Suppressor macrophage treated with lipopolysaccharide for 4 hours (primary cell): ENCODE results near the gene DDAH2.
A peak's percentile ranks its signal among the peaks of the same experiment; 100 is the strongest.

Experiments used
- DNase-seq: peaks from one replicate; pipeline ENCODE4 v3.0.0-alpha.2; 2020

The DDAH2 gene, protein sequence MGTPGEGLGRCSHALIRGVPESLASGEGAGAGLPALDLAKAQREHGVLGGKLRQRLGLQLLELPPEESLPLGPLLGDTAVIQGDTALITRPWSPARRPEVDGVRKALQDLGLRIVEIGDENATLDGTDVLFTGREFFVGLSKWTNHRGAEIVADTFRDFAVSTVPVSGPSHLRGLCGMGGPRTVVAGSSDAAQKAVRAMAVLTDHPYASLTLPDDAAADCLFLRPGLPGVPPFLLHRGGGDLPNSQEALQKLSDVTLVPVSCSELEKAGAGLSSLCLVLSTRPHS

DNA sequence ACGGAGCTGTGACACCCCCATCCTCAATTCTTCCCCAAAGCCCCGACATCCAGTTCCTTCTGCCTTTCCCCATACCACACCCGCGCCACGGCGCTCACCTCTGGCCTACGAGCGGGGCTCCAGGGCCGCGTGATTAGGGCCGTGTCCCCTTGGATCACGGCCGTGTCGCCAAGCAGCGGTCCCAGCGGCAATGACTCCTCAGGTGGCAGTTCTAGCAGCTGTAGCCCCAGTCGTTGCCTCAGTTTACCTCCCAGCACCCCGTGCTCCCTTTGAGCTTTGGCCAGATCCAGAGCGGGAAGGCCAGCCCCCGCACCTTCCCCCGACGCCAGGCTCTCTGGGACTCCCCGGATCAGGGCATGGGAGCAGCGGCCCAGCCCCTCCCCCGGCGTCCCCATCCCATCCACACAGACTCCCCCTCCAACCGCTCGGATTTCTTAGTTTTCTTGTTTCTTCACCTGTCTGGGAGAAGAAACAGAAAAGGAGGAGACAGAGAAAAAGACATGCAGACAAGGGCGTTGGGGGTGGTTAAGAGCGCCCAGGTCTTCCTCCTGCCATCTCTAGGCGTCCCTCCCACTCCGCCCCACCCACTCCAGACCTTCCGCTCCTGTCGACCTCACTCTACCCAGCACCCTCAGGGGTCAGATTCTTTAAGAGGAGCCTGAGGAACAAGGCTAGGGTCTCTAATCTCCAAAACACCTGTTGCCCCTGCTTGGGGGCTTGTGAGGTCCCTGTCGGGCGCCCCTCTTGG, at the start of gene DDAH2:
DDAH2 (minus strand) TSS at position 533 of the 748 bp plus-strand sequence; CDS start at position 395, 138 bp downstream.
- DNase-seq, result no peak

GRCh38 chr6:31778193-31778592, 49.1 kb upstream of the DDAH2 start:
- DNase-seq, result no peak

- DNase-seq, result no peak
Observed at GRCh38 chr6:31777667-31778050, 48.6 kb upstream of the DDAH2 start.

GRCh38 chr6:31776989-31777666, 48.0 kb upstream of the DDAH2 start, which contains the start of gene VWA7:
Gene VWA7, minus strand, starts transcription at chr6:31777328. Its CDS starts 549 bp downstream, at chr6:31776779.
- DNase-seq, result peak; percentile 81

GRCh38 chr6:31776485-31776988, 47.4 kb upstream of the DDAH2 start:
- DNase-seq, result no peak

GRCh38 chr6:31775633-31776484, 46.8 kb upstream of the DDAH2 start:
- no peak for DNase-seq

GRCh38 chr6:31775184-31775583, 46.1 kb upstream of the DDAH2 start:
- no peak for DNase-seq

GRCh38 chr6:31771992-31772358, 42.9 kb upstream of the DDAH2 start:
- DNase-seq, result no peak

DNA sequence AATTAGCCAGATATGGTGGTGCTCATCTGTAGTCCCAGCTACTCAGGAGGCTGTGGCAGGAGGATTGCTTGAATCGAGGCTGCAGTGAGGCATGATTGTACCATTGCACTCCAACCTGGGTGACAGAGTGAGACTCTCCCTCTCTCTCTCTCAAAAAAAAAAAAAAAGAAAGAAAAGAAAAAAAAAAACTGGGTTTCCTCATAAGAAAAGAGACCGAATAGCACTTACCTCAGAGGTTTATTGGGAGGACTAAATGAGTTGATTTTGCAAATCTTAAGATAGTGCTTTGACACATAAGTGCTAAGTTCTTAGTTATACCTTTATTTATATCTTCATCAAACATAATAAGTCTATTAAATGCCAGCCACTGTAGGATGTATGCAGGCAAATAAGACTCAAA, 41.8 kb upstream of the DDAH2 start:
- DNase-seq, result no peak

DNA sequence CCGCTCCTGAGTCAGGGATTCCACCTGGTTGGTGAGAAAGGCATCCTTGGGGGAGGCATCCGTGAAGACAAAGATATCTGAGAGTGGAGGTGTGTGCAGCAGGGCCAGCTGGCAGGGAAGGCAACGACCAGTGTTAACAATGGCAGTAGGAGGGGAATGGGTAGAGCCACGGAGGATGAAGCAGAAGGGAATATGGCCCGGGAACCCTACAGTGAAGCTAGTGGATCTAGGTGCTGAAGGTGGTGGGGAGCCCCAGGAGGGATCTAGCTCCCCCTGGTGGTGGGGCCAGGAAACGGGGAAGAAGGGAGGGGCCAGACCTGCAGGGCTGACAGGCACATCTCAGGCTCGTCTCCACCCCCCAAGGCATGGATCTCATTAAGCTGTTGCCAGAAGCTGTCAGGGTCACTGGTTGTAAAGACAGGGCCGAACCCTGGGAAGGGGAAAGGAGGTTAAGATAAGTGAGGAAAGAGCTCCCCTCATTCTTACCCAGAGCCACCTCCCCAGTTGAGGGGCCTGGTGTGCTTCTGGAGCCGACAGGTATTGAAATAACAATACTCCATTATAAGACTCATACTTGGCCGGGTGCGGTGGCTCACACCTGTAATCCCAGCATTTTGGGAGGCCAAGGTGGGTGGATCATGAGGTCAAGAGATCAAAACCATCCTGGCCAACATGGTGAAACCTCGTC, 40.7 kb upstream of the DDAH2 start:
- peak; percentile 86 for DNase-seq

DNA sequence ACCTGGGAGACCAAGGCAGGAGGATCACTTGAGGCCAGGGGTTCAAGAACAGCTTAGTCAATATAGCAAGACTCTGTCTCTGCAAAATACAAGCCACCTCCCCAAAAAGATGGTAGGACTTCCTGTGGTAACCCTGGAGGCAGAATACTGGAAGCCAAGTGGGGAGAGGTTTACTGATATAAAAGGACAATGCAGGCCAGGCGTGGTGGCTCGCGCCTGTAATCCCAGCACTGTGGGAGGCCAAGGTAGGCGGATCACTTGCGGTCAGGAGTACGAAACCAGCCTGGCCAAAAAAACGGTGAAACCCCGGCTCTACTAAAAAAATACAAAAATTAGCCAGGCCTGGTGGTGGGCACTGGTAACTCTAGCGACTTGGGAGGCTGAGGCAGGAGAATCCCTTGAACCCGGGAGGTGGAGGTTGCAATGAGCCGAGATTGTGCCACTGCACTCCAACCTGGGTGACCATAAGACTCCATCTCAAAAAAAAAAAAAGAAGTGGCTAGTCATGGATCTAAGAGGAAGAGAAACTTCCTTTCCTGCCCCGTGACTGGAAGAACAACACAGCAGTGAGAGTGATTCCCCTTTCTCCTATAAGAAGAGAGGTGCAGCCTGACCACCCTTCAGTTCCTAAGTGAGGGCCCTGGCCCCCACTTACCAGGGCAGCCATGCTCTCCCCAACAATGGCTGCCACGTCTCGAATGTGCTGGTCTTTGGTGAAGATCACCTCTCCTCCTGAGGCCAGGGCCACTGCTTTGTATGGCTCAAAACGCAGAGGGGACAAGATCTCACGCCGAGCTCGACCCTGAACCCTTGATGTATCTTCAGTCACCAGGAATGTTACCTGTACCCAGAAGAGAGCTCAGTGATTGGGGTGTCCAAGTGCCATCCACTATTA, 39.5 kb upstream of the DDAH2 start:
- peak; percentile 84 for DNase-seq

GRCh38 chr6:31767096-31767645, 38.1 kb upstream of the DDAH2 start:
- no peak for DNase-seq

GRCh38 chr6:31765910-31766794, 37.1 kb upstream of the DDAH2 start:
- no peak for DNase-seq

DNA sequence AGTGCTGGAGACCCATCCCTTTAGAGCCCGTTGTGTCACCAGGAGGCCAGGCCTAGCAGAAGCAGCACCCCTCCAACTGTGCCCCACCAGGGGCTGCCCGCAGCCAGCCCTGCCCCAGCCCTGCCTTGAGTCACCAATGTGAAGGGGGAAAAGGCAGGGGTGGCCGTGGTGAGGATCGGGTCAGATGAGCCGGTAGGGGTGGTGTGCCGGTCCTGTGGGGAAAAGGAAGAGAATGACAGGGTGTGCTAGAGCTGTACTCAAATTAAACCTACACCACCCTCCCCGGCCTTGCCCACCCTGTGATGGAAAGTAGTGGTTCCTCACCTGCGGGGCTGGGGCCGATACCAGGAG, 36.4 kb upstream of the DDAH2 start:
- no peak for DNase-seq

DNA sequence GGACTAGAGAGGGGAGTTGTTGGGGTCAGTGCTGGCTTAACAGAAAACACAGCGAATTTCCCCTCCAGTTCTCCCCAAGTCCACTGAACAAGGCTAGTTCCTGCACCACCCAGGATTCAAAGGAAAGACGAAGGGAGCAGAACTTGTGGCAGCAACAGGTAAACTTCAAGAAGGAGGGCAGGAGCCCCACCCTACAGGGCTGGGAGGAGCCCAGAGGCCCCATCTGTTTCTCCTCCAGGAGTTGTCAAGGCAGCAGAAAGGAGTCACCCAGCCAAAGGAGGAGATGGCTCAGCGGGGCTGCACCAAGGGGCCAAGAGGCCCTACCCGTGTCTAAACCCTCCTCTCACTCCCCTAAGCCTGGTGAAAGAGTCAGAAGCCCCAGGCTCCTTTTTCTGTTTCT, 35.1 kb upstream of the DDAH2 start:
- no peak for DNase-seq

DNA sequence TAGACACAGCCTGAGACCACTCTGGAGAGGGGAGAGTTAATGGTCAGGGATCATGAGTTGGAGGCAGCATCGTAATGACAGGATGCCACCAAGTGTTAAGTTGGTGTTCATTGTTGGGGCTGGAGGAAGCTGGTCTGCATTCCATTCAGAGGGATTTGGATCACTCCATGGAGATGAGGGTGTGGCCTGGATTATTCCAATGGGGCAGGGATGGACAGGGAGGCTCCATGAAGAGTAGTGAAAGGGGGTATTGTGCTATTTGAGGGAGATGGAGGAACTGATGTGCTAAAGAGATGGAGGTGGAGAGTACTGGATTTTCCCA, 34.5 kb upstream of the DDAH2 start:
- DNase-seq, result no peak

- DNase-seq, result no peak
Observed at GRCh38 chr6:31762878-31763618, 33.9 kb upstream of the DDAH2 start.

GRCh38 chr6:31762356-31762755, 33.3 kb upstream of the DDAH2 start, which contains the start of gene SAPCD1:
Gene SAPCD1, plus strand, starts transcription at chr6:31762656. Its CDS starts 399 bp downstream, at chr6:31763055.
- no peak for DNase-seq

- DNase-seq, result no peak
Observed at GRCh38 chr6:31761343-31761742, 32.2 kb upstream of the DDAH2 start.
